GM12801 (cell line): Measurements from ENCODE around the gene CD84.

Experiments
- TF ChIP-seq, protein P1 (sequence below): IDR thresholded peaks from one replicate; pipeline ENCODE4 v1.5.1; 2011; ENCODE audit warnings: control low read depth; ENCODE audit not compliant: insufficient read length; ENCODE audit errors: extremely low read depth

The CD84 gene

GRCh38 chr1:160577671-160578070 lies 1.6 kb downstream of the CD84 start:
- TF ChIP-seq, protein P1, sequence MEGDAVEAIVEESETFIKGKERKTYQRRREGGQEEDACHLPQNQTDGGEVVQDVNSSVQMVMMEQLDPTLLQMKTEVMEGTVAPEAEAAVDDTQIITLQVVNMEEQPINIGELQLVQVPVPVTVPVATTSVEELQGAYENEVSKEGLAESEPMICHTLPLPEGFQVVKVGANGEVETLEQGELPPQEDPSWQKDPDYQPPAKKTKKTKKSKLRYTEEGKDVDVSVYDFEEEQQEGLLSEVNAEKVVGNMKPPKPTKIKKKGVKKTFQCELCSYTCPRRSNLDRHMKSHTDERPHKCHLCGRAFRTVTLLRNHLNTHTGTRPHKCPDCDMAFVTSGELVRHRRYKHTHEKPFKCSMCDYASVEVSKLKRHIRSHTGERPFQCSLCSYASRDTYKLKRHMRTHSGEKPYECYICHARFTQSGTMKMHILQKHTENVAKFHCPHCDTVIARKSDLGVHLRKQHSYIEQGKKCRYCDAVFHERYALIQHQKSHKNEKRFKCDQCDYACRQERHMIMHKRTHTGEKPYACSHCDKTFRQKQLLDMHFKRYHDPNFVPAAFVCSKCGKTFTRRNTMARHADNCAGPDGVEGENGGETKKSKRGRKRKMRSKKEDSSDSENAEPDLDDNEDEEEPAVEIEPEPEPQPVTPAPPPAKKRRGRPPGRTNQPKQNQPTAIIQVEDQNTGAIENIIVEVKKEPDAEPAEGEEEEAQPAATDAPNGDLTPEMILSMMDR: no peak

GRCh38 chr1:160576884-160577283 lies 2.4 kb downstream of the CD84 start:
- TF ChIP-seq, protein P1: no peak

GRCh38 chr1:160576390-160576789 lies 2.9 kb downstream of the CD84 start:
- TF ChIP-seq, protein P1: no peak

GRCh38 chr1:160575112-160575664 lies 4.1 kb downstream of the CD84 start:
- TF ChIP-seq, protein P1: no peak

DNA sequence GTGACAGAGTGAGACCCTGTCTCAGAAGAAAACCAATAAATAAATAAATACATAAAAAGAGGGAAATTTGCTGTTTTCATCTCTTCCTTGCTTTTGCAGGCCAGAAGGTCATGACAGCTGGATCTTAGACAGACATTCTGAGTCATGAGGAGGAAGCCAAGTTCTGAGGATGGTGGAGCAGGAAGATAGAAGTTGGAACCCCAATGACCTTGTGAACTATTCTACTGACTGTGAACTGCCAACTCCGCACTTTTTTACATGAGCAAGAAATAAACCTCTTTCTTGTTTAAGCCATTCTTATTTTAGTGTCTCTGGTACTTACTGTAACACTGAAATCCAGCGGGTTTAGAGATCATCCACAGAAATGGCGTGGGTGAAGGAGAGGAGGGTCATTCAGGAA lies 8.5 kb downstream of the CD84 start:
- TF ChIP-seq, protein P1: no peak

GRCh38 chr1:160569806-160570205 lies 9.5 kb downstream of the CD84 start:
- TF ChIP-seq, protein P1: no peak

DNA sequence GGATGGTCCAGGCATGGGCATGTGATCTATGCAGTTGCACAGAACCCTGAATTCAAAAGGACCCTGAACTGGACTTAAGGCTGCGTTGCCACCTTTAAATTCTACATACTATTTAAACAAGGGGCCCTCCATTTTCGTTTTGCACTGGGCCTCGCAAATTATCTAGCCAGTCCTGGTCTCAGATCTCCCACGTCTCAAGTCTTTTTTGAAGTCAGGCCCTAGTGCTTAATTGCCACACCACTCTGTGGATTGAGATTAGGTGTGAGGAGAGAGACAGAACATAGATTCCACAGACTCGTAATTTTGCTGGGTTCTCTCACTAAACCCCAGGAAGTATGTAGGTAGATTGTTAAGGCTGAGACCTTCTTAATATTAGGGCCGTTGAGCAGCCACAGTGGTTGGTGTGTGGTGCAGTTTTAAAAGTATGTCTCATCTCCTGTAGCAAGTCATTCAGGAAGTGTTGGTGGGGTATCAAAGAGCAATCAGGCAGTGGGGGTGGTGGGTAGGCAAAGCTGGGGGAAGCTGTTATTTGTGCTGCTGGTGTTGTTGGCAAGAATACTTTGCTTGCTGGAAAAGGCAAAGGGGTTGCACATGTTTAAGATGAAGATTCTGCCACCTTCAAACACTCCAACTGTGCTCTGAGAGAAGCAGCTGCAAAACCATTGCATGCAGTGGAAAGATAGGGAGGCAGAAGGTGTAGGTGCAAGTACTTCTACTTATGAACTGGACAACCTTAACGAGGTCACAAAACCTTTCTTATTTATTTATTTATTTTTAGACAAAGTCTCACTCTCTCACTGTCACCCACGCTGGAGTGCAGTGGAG lies 11.2 kb downstream of the CD84 start:
- TF ChIP-seq, protein P1: no peak
